ENCODE results near the gene UMODL1.

Gene UMODL1

DNA sequence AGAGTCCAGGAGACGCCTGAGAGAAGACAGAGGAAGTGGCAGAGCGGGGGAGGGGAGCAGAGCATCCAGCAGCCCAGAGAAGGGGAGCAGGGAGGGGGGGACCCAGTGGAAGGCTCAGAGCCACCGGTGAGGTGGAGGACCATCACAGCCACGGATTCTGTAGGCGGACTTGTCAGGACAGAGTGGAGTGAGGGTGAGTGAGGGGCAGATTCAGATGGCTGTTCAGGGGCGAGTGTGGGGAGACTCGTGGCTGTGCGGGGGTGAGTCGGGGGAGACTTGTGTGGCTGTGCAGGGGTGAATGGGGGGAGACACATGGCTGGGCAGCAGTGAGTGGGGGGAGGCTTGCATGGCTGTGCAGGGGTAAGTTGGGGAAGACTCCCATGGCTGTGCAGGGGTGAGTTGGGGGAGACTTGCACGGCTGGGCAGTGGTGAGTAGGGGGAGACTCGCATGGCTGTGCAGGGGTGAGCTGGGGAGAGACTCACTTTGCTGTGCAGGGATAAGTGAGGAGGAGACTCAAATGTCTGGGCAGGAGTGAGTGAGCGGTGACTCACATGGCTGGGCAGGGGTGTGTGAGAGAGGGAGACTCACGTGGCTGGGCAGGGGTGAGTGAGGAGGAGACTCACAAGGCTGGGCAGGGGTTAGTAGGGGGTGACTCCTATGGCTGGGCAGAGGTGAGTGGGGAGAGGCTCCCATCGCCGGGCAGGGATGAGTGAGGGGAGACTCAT is 91.0 kb downstream of the UMODL1 start:
- no peak for DNase-seq (ENCODE audit: low spot score)
- TF ChIP-seq, protein P1, sequence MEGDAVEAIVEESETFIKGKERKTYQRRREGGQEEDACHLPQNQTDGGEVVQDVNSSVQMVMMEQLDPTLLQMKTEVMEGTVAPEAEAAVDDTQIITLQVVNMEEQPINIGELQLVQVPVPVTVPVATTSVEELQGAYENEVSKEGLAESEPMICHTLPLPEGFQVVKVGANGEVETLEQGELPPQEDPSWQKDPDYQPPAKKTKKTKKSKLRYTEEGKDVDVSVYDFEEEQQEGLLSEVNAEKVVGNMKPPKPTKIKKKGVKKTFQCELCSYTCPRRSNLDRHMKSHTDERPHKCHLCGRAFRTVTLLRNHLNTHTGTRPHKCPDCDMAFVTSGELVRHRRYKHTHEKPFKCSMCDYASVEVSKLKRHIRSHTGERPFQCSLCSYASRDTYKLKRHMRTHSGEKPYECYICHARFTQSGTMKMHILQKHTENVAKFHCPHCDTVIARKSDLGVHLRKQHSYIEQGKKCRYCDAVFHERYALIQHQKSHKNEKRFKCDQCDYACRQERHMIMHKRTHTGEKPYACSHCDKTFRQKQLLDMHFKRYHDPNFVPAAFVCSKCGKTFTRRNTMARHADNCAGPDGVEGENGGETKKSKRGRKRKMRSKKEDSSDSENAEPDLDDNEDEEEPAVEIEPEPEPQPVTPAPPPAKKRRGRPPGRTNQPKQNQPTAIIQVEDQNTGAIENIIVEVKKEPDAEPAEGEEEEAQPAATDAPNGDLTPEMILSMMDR (IDR thresholded peaks at IDR 0.05; ENCODE audit: extremely low read depth, missing control alignments): no peak

DNA sequence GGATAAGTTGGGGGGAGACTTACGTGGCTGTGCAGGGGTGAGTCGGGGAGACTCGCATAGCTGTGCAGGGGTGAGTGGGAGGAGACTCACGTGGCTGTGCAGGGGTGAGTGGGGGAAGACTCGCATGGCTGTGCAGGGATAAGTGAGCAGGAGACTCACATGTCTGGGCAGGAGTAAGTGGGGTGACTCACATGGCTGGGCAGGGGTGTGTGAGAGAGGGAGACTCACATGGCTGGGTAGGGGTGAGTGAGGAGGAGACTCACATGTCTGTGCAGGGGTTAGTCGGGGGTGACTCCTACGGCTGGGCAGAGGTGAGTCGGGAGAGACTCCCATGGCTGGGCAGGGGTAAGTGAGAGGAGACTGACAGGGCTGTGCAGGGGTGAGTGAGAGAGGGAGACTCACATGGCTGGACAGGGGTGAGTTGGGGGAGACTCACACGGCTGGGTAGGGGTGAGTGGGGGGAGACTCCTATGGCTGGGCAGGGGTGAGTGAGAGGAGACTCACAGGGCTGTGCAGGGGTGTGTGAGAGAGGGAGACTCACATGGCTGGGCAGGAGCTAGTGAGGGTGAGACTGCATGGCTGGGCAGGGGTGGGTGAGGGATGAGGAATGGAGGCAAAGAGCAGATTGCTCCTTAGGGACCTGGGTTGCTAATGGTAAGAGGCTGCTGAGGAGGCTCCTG is 91.9 kb downstream of the UMODL1 start:
- DNase-seq (ENCODE audit: low spot score): no peak
- TF ChIP-seq, protein P1 (IDR thresholded peaks at IDR 0.05; ENCODE audit: extremely low read depth, missing control alignments): no peak

DNA sequence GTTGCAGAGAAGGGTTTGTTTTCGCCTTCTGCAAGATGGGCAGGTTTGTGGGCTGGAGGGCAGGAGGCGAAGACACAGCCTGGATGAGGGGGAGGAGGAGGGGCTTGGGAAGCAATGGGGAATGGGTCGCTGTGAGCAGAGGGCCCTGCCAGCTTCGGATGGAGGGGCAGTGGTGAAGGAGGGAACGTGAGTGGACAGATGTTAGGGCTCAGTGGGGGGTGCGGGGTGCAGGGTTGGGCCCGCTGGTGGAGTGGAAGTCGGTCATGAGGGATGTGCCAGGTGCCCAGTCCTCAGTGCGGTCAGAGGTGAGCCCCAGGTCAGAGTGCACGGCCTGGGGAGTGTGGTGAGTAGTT is 92.4 kb downstream of the UMODL1 start:
- TF ChIP-seq, protein P1 (IDR thresholded peaks at IDR 0.05; ENCODE audit: extremely low read depth, missing control alignments): no peak
- DNase-seq (ENCODE audit: low spot score): no peak

DNA sequence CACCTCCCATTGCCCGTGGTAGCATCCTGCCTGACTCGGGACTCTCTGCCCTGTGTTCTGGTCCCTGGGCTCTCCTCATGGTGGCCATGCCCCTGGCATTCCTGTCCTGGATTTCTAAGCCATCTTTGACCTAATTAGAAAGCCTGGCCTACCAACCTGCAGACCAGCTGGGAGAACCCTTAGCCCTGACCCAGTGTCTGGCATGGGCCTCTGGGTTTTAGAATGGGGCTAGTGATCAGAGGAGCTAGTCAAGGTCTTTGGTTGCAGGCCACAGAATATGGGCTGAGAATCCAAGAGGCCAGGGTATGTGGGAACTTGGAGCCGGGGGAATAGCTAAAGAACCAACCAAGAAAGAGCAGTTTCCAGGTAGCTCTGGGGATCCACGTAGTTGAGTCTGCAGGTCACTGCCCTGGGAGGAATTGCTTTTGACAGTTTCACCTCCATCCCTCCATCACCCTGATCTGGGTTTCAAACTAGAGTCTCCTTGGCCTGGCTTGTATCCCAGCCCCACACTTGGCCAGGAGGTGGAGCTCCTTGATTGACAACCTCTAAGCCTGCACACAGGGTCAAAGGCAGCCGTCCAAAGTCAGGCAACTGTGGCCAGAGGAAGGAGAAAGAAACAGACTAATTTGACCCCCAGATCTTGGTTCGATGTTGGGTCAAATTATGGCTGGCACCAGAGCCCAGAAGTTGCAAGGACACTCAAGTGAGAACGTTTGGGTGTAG is 93.1 kb downstream of the UMODL1 start:
- peak; percentile 81 for DNase-seq (ENCODE audit: low spot score)
- TF ChIP-seq, protein P1 (IDR thresholded peaks at IDR 0.05; ENCODE audit: extremely low read depth, missing control alignments): peak; percentile 52

DNA sequence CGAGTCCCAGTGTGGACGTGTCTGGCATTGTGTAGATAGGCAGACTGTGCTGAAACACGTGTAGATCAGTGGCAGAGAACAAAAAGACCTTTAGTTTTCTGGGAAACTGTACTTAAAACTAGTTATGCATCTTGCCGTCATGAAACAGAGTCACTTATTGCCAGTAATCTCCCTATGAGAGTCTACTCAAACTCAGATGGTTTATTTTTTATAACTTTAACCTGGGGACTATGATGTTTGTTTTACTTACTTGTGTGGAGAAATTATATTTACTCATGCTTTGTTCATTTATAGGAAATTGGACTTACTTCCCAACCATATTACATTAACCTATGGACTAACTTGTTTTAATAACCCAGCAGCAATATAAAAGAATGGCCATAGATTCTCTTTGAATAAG is 93.7 kb downstream of the UMODL1 start:
- TF ChIP-seq, protein P1 (IDR thresholded peaks at IDR 0.05; ENCODE audit: extremely low read depth, missing control alignments): no peak
- DNase-seq (ENCODE audit: low spot score): no peak

DNA sequence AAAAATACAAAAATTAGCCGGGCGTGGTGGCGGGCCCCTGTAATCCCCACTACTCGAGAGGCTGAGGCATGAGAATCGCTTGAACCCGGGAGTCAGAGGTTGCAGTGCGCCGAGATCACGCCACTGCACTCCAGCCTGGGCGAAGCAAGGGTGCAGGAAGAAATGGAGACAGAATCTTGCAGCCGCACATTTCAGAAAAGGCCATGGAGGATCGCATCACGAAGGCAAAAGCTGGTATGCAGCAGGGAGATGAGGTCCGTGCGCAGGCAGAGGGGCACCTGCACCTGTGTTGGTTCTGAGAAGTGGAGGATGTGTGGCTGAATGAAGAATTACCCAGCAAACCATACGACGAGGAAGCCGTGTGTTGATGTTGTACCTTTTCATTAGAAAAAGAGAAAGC is 94.8 kb downstream of the UMODL1 start:
- DNase-seq (ENCODE audit: low spot score): no peak
- TF ChIP-seq, protein P1 (IDR thresholded peaks at IDR 0.05; ENCODE audit: extremely low read depth, missing control alignments): no peak

DNA sequence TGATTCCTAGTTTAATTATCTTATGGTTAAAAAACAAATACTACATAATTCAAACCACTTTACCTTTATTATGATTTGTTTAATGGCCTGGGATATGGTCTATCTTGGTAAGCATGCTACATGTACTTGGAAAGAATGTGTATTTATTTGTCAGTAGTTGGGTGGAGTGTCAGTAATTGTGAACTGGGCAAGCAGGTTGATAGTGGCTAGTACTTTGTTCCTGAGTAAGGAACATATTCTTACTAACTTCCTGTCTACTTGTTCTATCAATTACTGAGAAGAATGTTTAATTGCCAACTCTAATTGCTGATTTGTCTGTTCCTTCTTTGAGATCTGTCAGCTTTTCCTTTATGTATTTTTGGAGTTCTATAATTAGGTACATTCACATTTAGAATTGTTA is 98.6 kb downstream of the UMODL1 start:
- TF ChIP-seq, protein P1 (IDR thresholded peaks at IDR 0.05; ENCODE audit: extremely low read depth, missing control alignments): no peak
- no peak for DNase-seq (ENCODE audit: low spot score)
